GM12878 (cell line): ENCODE results near the gene LRRC8D.

ENCODE experiments used
- EP300 ChIP-seq, 2 experiments: fragments of 150-350 bp in 1 of 2; IDR thresholded peaks; 2 replicates each; pipeline ENCODE4 v1.6.1; 2011 to 2012; ENCODE audit warnings: low read depth in 2 of 2, low read length in 2 of 2, borderline replicate concordance in 1 of 2, improper control_type of control experiment in 1 of 2, inconsistent platforms in 1 of 2; ENCODE audit not compliant: control insufficient read depth in 1 of 2
- EZH2 ChIP-seq: IDR thresholded peaks from 2 replicates; pipeline ENCODE4 v1.6.1; 2012; ENCODE audit warnings: low read depth, mild to moderate bottlenecking, control low read depth, inconsistent platforms, low read length, borderline replicate concordance; ENCODE audit not compliant: control insufficient read depth
- HCFC1 ChIP-seq: fragments of 150-350 bp; IDR thresholded peaks from 2 replicates; pipeline ENCODE4 v1.6.1; 2014; ENCODE audit warnings: low read length
- PAX5 ChIP-seq: IDR thresholded peaks from 2 replicates; pipeline ENCODE4 v1.6.1; 2011; ENCODE audit warnings: low read depth, low read length, borderline replicate concordance
- RCOR1 ChIP-seq: conservative IDR thresholded peaks from 2 replicates; pipeline ENCODE4 v1.6.1; 2012; ENCODE audit warnings: low read depth, low read length, improper control_type of control experiment
- SMC3 ChIP-seq: IDR thresholded peaks from 2 replicates; pipeline ENCODE4 v1.6.1; 2011; ENCODE audit warnings: low read length, improper control_type of control experiment, borderline replicate concordance
- TF ChIP-seq, protein P1 (sequence below), 3 experiments: IDR thresholded peaks in 2 of 3; conservative IDR thresholded peaks in 1 of 3; 2 replicates each; pipeline ENCODE4 v1.5.1; 2011; ENCODE audit warnings: low read depth in 3 of 3, low read length in 3 of 3, mild to moderate bottlenecking in 3 of 3, control low read depth in 2 of 3, moderate library complexity in 2 of 3, inconsistent platforms in 1 of 3, mixed read lengths in 1 of 3; ENCODE audit not compliant: control insufficient read depth in 2 of 3, insufficient read depth in 1 of 3; ENCODE audit errors: extremely low read depth in 1 of 3

DNA sequence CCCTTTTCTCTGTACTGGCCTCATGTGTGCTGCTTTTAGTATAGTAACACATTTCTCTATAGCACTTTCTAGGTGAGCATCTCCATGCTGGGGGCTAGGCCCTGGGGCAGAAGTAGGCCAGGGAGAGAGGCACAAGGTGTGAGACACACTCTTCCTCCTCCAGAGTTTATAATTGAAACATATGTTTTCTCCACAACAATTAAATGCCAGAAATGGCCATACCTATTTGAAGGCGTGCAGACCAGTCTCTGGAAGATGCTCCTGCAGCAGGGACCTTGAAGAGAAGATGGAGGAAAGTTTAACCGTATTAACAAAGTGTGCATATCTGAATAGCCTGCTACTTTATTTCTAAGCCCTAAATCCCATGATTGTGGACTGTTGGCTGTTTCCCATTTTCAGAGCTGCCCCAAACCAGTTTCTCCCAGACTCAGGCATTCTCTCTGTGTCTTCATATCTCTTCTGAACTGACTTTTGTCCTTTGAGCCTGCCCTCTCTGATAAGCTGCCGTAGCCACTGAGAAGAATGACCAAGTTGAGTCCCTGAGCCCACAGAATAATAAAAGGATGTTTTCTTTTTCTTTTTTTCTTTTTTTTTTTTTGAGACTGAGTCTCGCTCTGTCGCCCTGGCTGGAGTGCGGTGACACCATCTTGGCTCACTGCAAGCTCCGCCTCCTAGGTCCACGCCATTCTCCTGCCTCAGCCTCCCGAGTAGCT lies 81.3 kb downstream of the LRRC8D start:
- TF ChIP-seq, protein P1, sequence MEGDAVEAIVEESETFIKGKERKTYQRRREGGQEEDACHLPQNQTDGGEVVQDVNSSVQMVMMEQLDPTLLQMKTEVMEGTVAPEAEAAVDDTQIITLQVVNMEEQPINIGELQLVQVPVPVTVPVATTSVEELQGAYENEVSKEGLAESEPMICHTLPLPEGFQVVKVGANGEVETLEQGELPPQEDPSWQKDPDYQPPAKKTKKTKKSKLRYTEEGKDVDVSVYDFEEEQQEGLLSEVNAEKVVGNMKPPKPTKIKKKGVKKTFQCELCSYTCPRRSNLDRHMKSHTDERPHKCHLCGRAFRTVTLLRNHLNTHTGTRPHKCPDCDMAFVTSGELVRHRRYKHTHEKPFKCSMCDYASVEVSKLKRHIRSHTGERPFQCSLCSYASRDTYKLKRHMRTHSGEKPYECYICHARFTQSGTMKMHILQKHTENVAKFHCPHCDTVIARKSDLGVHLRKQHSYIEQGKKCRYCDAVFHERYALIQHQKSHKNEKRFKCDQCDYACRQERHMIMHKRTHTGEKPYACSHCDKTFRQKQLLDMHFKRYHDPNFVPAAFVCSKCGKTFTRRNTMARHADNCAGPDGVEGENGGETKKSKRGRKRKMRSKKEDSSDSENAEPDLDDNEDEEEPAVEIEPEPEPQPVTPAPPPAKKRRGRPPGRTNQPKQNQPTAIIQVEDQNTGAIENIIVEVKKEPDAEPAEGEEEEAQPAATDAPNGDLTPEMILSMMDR (IDR thresholded peaks at IDR 0.05 in 2 of 3, conservative IDR thresholded peaks at IDR 0.05 in 1 of 3; ENCODE audit: control insufficient read depth in 2 of 3, extremely low read depth in 1 of 3, insufficient read depth in 1 of 3, low read depth in 3 of 3, low read length in 3 of 3), result no peak
- TF ChIP-seq HCFC1 (no peak), EZH2 (no peak), EP300 (IDR thresholded peaks at IDR 0.05; ENCODE audit: borderline replicate concordance in 1 of 2, control insufficient read depth in 1 of 2, low read depth in 2 of 2, low read length in 2 of 2) (no peak), PAX5 (no peak), SMC3 (no peak), RCOR1 (no peak)
